NCI-H345 (cell line): ENCODE measurements around the gene SGPP1.
A peak's percentile ranks its signal among the peaks of the same experiment; 100 is the strongest.
"Not testable (repeated sequence)": the region's sequence is repeated elsewhere in the genome, so short reads cannot be mapped to it uniquely, and the experiment has no call there.

Experiments used
- DNase-seq: peaks from one replicate; lab custom pipeline; 2025; lab: John Stamatoyannopoulos, UW

SGPP1 gene

GRCh38 chr14:63673886-63674497 lies 53.9 kb downstream of the SGPP1 start:
- DNase-seq = no peak

- DNase-seq = no peak
Measured at GRCh38 chr14:63673255-63673654, 54.6 kb downstream of the SGPP1 start.

GRCh38 chr14:63672417-63673180 lies 55.3 kb downstream of the SGPP1 start:
- DNase-seq = no peak

GRCh38 chr14:63671987-63672386 lies 55.9 kb downstream of the SGPP1 start:
- no peak for DNase-seq

GRCh38 chr14:63670692-63671091 lies 57.2 kb downstream of the SGPP1 start:
- DNase-seq = no peak

GRCh38 chr14:63666335-63666734 lies 61.5 kb downstream of the SGPP1 start:
- DNase-seq = no peak

GRCh38 chr14:63663428-63664341 lies 64.2 kb downstream of the SGPP1 start:
- no peak for DNase-seq

- DNase-seq = no peak
Measured at GRCh38 chr14:63662776-63663175, 65.1 kb downstream of the SGPP1 start.

- not testable (repeated sequence) for DNase-seq
Measured at GRCh38 chr14:63661881-63662280, 66.0 kb downstream of the SGPP1 start.

- no peak for DNase-seq
Measured at GRCh38 chr14:63659726-63660125, 68.1 kb downstream of the SGPP1 start.

- DNase-seq = no peak
Measured at GRCh38 chr14:63656194-63656593, 71.7 kb downstream of the SGPP1 start.

- no peak for DNase-seq
Measured at GRCh38 chr14:63654936-63655335, 72.9 kb downstream of the SGPP1 start.

GRCh38 chr14:63654346-63654745 lies 73.5 kb downstream of the SGPP1 start:
- no peak for DNase-seq

- DNase-seq = no peak
Measured at GRCh38 chr14:63652406-63652805, 75.5 kb downstream of the SGPP1 start.

GRCh38 chr14:63650256-63650952 lies 77.5 kb downstream of the SGPP1 start:
- DNase-seq = no peak

- DNase-seq = no peak
Measured at GRCh38 chr14:63647696-63648410, 80.0 kb downstream of the SGPP1 start.

GRCh38 chr14:63644741-63645140 lies 83.1 kb downstream of the SGPP1 start:
- DNase-seq = no peak

- DNase-seq = no peak
Measured at GRCh38 chr14:63642656-63643382, 85.0 kb downstream of the SGPP1 start.

- peak; percentile 95 for DNase-seq
Measured at GRCh38 chr14:63642229-63642611, 85.6 kb downstream of the SGPP1 start.

- DNase-seq = peak; percentile 100
Measured at GRCh38 chr14:63641473-63642228, 86.2 kb downstream of the SGPP1 start, which contains the start of gene WDR89. Gene WDR89 (minus strand): TSS chr14:63641871. CDS start chr14:63599942, 41,929 bp downstream.
